ENCODE data around the gene UTF1.

- TF ChIP-seq, protein P1, sequence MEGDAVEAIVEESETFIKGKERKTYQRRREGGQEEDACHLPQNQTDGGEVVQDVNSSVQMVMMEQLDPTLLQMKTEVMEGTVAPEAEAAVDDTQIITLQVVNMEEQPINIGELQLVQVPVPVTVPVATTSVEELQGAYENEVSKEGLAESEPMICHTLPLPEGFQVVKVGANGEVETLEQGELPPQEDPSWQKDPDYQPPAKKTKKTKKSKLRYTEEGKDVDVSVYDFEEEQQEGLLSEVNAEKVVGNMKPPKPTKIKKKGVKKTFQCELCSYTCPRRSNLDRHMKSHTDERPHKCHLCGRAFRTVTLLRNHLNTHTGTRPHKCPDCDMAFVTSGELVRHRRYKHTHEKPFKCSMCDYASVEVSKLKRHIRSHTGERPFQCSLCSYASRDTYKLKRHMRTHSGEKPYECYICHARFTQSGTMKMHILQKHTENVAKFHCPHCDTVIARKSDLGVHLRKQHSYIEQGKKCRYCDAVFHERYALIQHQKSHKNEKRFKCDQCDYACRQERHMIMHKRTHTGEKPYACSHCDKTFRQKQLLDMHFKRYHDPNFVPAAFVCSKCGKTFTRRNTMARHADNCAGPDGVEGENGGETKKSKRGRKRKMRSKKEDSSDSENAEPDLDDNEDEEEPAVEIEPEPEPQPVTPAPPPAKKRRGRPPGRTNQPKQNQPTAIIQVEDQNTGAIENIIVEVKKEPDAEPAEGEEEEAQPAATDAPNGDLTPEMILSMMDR (IDR thresholded peaks at IDR 0.05; ENCODE audit: poor library complexity, severe bottlenecking), result no peak
- TF ChIP-seq EZH2 (IDR thresholded peaks at IDR 0.05; ENCODE audit: borderline replicate concordance, insufficient read depth, low read length, poor library complexity, severe bottlenecking) (no peak), TAF1 (IDR thresholded peaks at IDR 0.05; ENCODE audit: low read depth) (no peak)
Measured at GRCh38 chr10:133201948-133202725, 27.9 kb upstream of the UTF1 start.
